Mesenchymal stem cell (in vitro differentiated cells and primary cell): ENCODE data around the gene ZNF200.

ENCODE experiments used
- DNase-seq: peaks from one replicate; pipeline ENCODE4 v3.0.0-alpha.2; 2013
- H2AFZ ChIP-seq: one replicate; pipeline ENCODE4 v1.6.1; 2013; ENCODE audit warnings: low read depth, mild to moderate bottlenecking, control low read depth, inconsistent platforms, low read length, moderate library complexity
- H2AK5ac ChIP-seq: 2 replicates; pipeline ENCODE4 v1.6.1; 2013; ENCODE audit warnings: low read length, moderate library complexity, mild to moderate bottlenecking, inconsistent platforms; ENCODE audit not compliant: severe bottlenecking
- H2BK120ac ChIP-seq: one replicate; pipeline ENCODE4 v1.6.1; 2013; ENCODE audit warnings: low read depth, mild to moderate bottlenecking, inconsistent platforms, low read length, moderate library complexity
- H2BK12ac ChIP-seq, 2 experiments: one replicate each; pipeline ENCODE4 v1.6.1; 2013; ENCODE audit warnings: inconsistent platforms in 2 of 2, low read length in 2 of 2, mild to moderate bottlenecking in 2 of 2, moderate library complexity in 2 of 2, control low read depth in 1 of 2
- H2BK15ac ChIP-seq: one replicate; pipeline ENCODE4 v1.6.1; 2013; ENCODE audit warnings: mild to moderate bottlenecking, low read depth, inconsistent platforms; ENCODE audit not compliant: poor library complexity, severe bottlenecking
- H2BK5ac ChIP-seq: 2 replicates; pipeline ENCODE4 v1.6.1; 2013; ENCODE audit warnings: low read depth, mild to moderate bottlenecking, low read length, control low read depth, inconsistent platforms; ENCODE audit not compliant: poor library complexity, severe bottlenecking
- H3K14ac ChIP-seq, 2 experiments: one replicate each; pipeline ENCODE4 v1.6.1; 2013; ENCODE audit warnings: inconsistent platforms in 2 of 2, low read length in 2 of 2, control low read depth in 1 of 2, mild to moderate bottlenecking in 1 of 2, moderate library complexity in 1 of 2
- H3K18ac ChIP-seq, 2 experiments: one replicate each; pipeline ENCODE4 v1.6.1; 2013; ENCODE audit warnings: inconsistent platforms in 2 of 2, low read length in 2 of 2, control low read depth in 1 of 2, low read depth in 1 of 2, mild to moderate bottlenecking in 1 of 2
- H3K23ac ChIP-seq, 2 experiments: one replicate each; pipeline ENCODE4 v1.6.1; 2013; ENCODE audit warnings: inconsistent platforms in 2 of 2, low read length in 2 of 2, mild to moderate bottlenecking in 2 of 2, moderate library complexity in 2 of 2, control low read depth in 1 of 2
- H3K27ac ChIP-seq: 2 replicates; pipeline ENCODE4 v1.5.1; 2013; ENCODE audit warnings: mild to moderate bottlenecking, moderate library complexity, low read length, control low read depth, inconsistent platforms; ENCODE audit not compliant: poor library complexity, severe bottlenecking
- H3K27me3 ChIP-seq, 2 experiments: 2 replicates each; pipeline versions ENCODE4 v1.6.1 to v1.7.0; 2013; ENCODE audit warnings: low read length in 2 of 2, mild to moderate bottlenecking in 2 of 2, moderate library complexity in 2 of 2, control low read depth in 1 of 2, inconsistent platforms in 1 of 2; ENCODE audit not compliant: control insufficient read depth in 1 of 2, insufficient read depth in 1 of 2
- H3K36me3 ChIP-seq, 2 experiments: 2 replicates each; pipeline versions ENCODE4 v1.6.1 to v1.7.0; 2013; ENCODE audit warnings: low read length in 2 of 2, control low read depth in 1 of 2, inconsistent platforms in 1 of 2, low read depth in 1 of 2, mild to moderate bottlenecking in 1 of 2; ENCODE audit not compliant: insufficient read depth in 2 of 2, control insufficient read depth in 1 of 2
- H3K4ac ChIP-seq, 2 experiments: one replicate each; pipeline ENCODE4 v1.6.1; 2013; ENCODE audit warnings: inconsistent platforms in 2 of 2, low read length in 2 of 2, mild to moderate bottlenecking in 2 of 2, moderate library complexity in 2 of 2, control low read depth in 1 of 2, low read depth in 1 of 2
- H3K4me1 ChIP-seq: 2 replicates; pipeline ENCODE4 v1.6.1; 2013; ENCODE audit warnings: low read depth, low read length, control low read depth; ENCODE audit not compliant: control insufficient read depth, insufficient read depth
- H3K4me2 ChIP-seq: 2 replicates; pipeline ENCODE4 v1.6.1; 2013; ENCODE audit warnings: low read length, mild to moderate bottlenecking, inconsistent platforms; ENCODE audit not compliant: poor library complexity, severe bottlenecking
- H3K4me3 ChIP-seq, 2 experiments: 2 replicates each; pipeline versions ENCODE4 v1.5.1 to v1.7.0; 2013; ENCODE audit warnings: low read length in 2 of 2, mild to moderate bottlenecking in 2 of 2, control low read depth in 1 of 2, low read depth in 1 of 2; ENCODE audit not compliant: insufficient read depth in 1 of 2
- H3K79me1 ChIP-seq: replicated peaks from 2 replicates; pipeline ENCODE4 v1.6.1; 2013; ENCODE audit warnings: mild to moderate bottlenecking, control low read depth, low read length, inconsistent platforms; ENCODE audit not compliant: poor library complexity, severe bottlenecking
- H3K9ac ChIP-seq: 2 replicates; pipeline ENCODE4 v1.7.0; 2013; ENCODE audit warnings: mild to moderate bottlenecking, low read length, moderate library complexity
- H3K9me3 ChIP-seq: 2 replicates; pipeline ENCODE4 v1.7.0; 2013; ENCODE audit warnings: mild to moderate bottlenecking, low read length; ENCODE audit not compliant: control insufficient read depth
- H4K8ac ChIP-seq: one replicate; pipeline ENCODE4 v1.6.1; 2013; ENCODE audit warnings: inconsistent platforms, mild to moderate bottlenecking, low read length, moderate library complexity
- H4K91ac ChIP-seq: one replicate; pipeline ENCODE4 v1.6.1; 2013; ENCODE audit warnings: mild to moderate bottlenecking, low read length, inconsistent platforms
- WGBS: methylation state at CpG from one replicate; pipeline ENCODE4 v1.1.7; 2013; ENCODE audit warnings: mixed read lengths; 5-methylcytosine and 5-hydroxymethylcytosine counted together

The ZNF200 gene

GRCh38 chr16:3235856-3236669 lies 1.1 kb upstream of the ZNF200 start:
- no peak overlapping the region for H4K91ac ChIP-seq
- H2AFZ ChIP-seq = no peak overlapping the region
- no peak overlapping the region for H3K14ac ChIP-seq
- 93% methylated on average over 25 of the region's 29 CpGs for WGBS
- no peak overlapping the region for H2BK5ac ChIP-seq
- H2AK5ac ChIP-seq = no peak overlapping the region
- no peak overlapping the region for H3K18ac ChIP-seq
- no peak overlapping the region for H2BK12ac ChIP-seq
- H4K8ac ChIP-seq = no peak overlapping the region
- no peak overlapping the region for H3K4ac ChIP-seq
- H3K27me3 ChIP-seq = no peaks in the 10 kb centered on the region
- no peak overlapping the region for H3K4me3 ChIP-seq
- DNase-seq = peak; percentile 18
- peaks cover 16% of the 10 kb centered on the region for H3K9me3 ChIP-seq
- H2BK15ac ChIP-seq = no peak overlapping the region
- no peak overlapping the region for H2BK120ac ChIP-seq
- no peak overlapping the region for H3K27ac ChIP-seq
- H3K79me1 ChIP-seq = peaks cover 22% of the 10 kb centered on the region
- no peak overlapping the region for H3K4me2 ChIP-seq
- no peak overlapping the region for H3K23ac ChIP-seq
- peaks cover 8% of the 10 kb centered on the region for H3K4me1 ChIP-seq
- H3K9ac ChIP-seq = no peak overlapping the region
- peaks cover 12 to 25% of the 10 kb centered on the region in 2 experiments for H3K36me3 ChIP-seq

GRCh38 chr16:3234543-3234856 lies 458 bp downstream of the ZNF200 start:
- peaks cover 25% of the 10 kb centered on the region for H3K79me1 ChIP-seq
- peak overlapping the region; percentile 94 for H2AFZ ChIP-seq
- H2AK5ac ChIP-seq = no peak overlapping the region
- H3K14ac ChIP-seq = peak overlapping the region in 1 of 2 experiments; percentile 49
- 5% methylated on average over 18 of the region's 18 CpGs for WGBS
- H2BK5ac ChIP-seq = no peak overlapping the region
- peak overlapping the region; percentile 49 for H4K8ac ChIP-seq
- H3K18ac ChIP-seq = peak overlapping the region; percentile 3 to 81
- H3K36me3 ChIP-seq = peaks cover 20 to 40% of the 10 kb centered on the region in 2 experiments
- peak overlapping the region in 1 of 2 experiments; percentile 71 for H3K4ac ChIP-seq
- H2BK120ac ChIP-seq = no peak overlapping the region
- peak overlapping the region in 1 of 2 experiments; percentile 2 for H2BK12ac ChIP-seq
- H3K4me3 ChIP-seq = peak overlapping the region; percentile 79 to 99
- peak overlapping the region; percentile 97 for H3K27ac ChIP-seq
- no peak overlapping the region for H2BK15ac ChIP-seq
- H3K23ac ChIP-seq = peak overlapping the region in 1 of 2 experiments; percentile 0
- H3K4me2 ChIP-seq = peak overlapping the region; percentile 75
- H3K9ac ChIP-seq = peak overlapping the region; percentile 95
- DNase-seq = no peak
- no peak overlapping the region for H4K91ac ChIP-seq
- peaks cover 8% of the 10 kb centered on the region for H3K4me1 ChIP-seq
- H3K27me3 ChIP-seq = no peaks in the 10 kb centered on the region
- peaks cover 32% of the 10 kb centered on the region for H3K9me3 ChIP-seq

GRCh38 chr16:3223913-3224515 lies 10.9 kb downstream of the ZNF200 start:
- H3K4ac ChIP-seq = no peak overlapping the region
- H2BK120ac ChIP-seq = no peak overlapping the region
- H2AFZ ChIP-seq = no peak overlapping the region
- H3K4me2 ChIP-seq = no peak overlapping the region
- WGBS = 98% methylated on average over 8 of the region's 10 CpGs
- no peak overlapping the region for H4K91ac ChIP-seq
- H3K4me1 ChIP-seq = no peaks in the 10 kb centered on the region
- no peak overlapping the region for H4K8ac ChIP-seq
- H3K9me3 ChIP-seq = peaks cover 89% of the 10 kb centered on the region
- H3K4me3 ChIP-seq = peak overlapping the region in 1 of 2 experiments; percentile 63
- H3K27me3 ChIP-seq = no peaks in the 10 kb centered on the region
- H3K79me1 ChIP-seq = peaks cover 6% of the 10 kb centered on the region
- H3K36me3 ChIP-seq = peaks cover 41 to 66% of the 10 kb centered on the region in 2 experiments
- H2BK15ac ChIP-seq = no peak overlapping the region
- H3K27ac ChIP-seq = no peak overlapping the region
- no peak overlapping the region for H2BK5ac ChIP-seq
- no peak overlapping the region for H3K23ac ChIP-seq
- no peak overlapping the region for H3K14ac ChIP-seq
- no peak overlapping the region for H3K9ac ChIP-seq
- H3K18ac ChIP-seq = no peak overlapping the region
- H2AK5ac ChIP-seq = no peak overlapping the region
- no peak overlapping the region for H2BK12ac ChIP-seq
- DNase-seq = no peak

- no peak overlapping the region for H3K4me2 ChIP-seq
- no peak overlapping the region for H2AFZ ChIP-seq
- WGBS = 91% methylated on average over 7 of the region's 10 CpGs
These were observed 14.1 kb downstream of the ZNF200 start for GRCh38 chr16:3220839-3221238.

More at GRCh38 chr16:3220839-3221238, 14.1 kb downstream of the ZNF200 start:
- peaks cover 66% of the 10 kb centered on the region for H3K9me3 ChIP-seq
- no peak overlapping the region for H2BK120ac ChIP-seq
- H3K4ac ChIP-seq = no peak overlapping the region
- DNase-seq = no peak
- H3K9ac ChIP-seq = no peak overlapping the region
- no peak overlapping the region for H2BK15ac ChIP-seq
- no peak overlapping the region for H3K18ac ChIP-seq
- H3K23ac ChIP-seq = no peak overlapping the region
- H3K36me3 ChIP-seq = peaks cover 26 to 35% of the 10 kb centered on the region in 2 experiments
- H3K4me1 ChIP-seq = no peaks in the 10 kb centered on the region
- H4K8ac ChIP-seq = no peak overlapping the region
- H3K27me3 ChIP-seq = peaks cover 0 to 4% of the 10 kb centered on the region in 2 experiments
- no peak overlapping the region for H2AK5ac ChIP-seq
- H2BK5ac ChIP-seq = no peak overlapping the region
- no peak overlapping the region for H4K91ac ChIP-seq
- no peak overlapping the region for H3K14ac ChIP-seq
- H3K27ac ChIP-seq = no peak overlapping the region
- peaks cover 5% of the 10 kb centered on the region for H3K79me1 ChIP-seq
- no peak overlapping the region for H3K4me3 ChIP-seq
- no peak overlapping the region for H2BK12ac ChIP-seq
